AG09309 (cell line): ENCODE measurements around the gene TIMM21.

Source experiments
- DNase-seq: peaks from one replicate; pipeline ENCODE4 v3.0.0-alpha.2; 2010; ENCODE audit warnings: low read depth
- H3K4me3 ChIP-seq: 2 replicates; pipeline ENCODE4 v1.5.1; 2011; ENCODE audit warnings: mild to moderate bottlenecking, low read depth, low read length, moderate library complexity; ENCODE audit not compliant: control insufficient read depth
- TF ChIP-seq, protein P1 (sequence below): IDR thresholded peaks from 2 replicates; pipeline ENCODE4 v1.5.1; 2011; ENCODE audit warnings: mild to moderate bottlenecking, low read depth, low read length, inconsistent platforms; ENCODE audit not compliant: insufficient read depth, control insufficient read depth; ENCODE audit errors: missing control alignments

The TIMM21 gene

DNA sequence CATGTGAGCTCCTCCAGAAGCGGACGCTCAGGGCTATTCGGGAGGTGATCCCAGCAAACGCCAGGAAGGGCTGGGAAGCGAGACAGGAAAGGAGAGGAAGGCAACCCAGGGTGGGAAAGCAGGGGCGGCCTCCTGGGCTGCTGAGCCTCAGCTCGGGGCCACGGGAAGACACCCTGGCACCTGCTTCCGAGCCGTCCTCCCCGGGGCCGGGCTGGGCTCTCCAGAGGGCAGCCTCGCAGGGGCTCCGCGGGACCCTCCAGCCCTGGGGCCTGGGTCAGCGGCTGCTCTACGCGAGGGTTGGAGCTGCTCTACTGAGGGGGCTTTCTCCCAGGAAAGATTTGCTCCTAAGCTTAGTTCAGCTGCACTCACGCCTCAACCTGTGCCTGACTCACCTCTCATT lies 34.0 kb downstream of the TIMM21 start:
- no peak overlapping the region for H3K4me3 ChIP-seq
- TF ChIP-seq, protein P1, sequence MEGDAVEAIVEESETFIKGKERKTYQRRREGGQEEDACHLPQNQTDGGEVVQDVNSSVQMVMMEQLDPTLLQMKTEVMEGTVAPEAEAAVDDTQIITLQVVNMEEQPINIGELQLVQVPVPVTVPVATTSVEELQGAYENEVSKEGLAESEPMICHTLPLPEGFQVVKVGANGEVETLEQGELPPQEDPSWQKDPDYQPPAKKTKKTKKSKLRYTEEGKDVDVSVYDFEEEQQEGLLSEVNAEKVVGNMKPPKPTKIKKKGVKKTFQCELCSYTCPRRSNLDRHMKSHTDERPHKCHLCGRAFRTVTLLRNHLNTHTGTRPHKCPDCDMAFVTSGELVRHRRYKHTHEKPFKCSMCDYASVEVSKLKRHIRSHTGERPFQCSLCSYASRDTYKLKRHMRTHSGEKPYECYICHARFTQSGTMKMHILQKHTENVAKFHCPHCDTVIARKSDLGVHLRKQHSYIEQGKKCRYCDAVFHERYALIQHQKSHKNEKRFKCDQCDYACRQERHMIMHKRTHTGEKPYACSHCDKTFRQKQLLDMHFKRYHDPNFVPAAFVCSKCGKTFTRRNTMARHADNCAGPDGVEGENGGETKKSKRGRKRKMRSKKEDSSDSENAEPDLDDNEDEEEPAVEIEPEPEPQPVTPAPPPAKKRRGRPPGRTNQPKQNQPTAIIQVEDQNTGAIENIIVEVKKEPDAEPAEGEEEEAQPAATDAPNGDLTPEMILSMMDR, result no peak
- no peak for DNase-seq

DNA sequence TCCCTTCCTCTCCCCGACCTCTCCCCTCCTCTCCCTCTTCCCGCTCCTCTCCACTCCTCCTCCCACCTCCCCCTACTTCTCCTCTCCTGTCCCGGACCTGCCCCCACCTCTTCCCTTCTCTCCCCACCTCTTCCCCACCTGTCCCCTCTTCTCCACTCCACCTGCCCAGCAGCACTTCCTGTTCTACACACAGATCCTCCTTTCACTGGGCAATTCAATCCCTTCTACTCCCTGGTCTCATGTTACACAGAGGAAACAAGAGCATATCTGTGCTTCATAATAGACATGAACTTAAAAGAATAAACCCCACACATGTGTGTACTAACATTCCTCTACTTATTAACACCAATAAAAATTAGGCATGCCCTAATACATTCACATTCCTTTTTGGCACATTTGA lies 34.8 kb downstream of the TIMM21 start:
- no peak for DNase-seq
- TF ChIP-seq, protein P1, result no peak
- no peak overlapping the region for H3K4me3 ChIP-seq

DNA sequence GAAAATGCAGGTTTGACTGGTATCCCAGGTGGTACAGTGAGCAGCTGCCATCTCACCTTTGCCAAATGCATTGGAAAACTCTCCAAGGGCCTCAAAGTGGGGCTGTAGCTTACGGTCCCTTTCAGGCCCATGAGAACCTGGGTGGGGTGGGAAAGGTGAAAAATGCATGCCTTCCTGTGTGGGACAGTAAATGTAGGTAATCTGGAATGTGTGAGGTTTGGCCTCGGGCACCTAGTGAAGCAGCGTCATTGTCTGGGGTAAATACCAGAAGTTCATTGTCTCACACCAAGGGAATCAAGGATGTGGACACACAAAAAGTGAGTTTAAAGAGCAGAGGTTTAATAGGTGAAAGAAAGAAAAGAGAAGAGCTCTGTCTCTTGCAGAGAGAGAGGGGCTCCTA lies 36.6 kb downstream of the TIMM21 start:
- H3K4me3 ChIP-seq, result no peak overlapping the region
- DNase-seq, result no peak
- TF ChIP-seq, protein P1, result no peak

DNA sequence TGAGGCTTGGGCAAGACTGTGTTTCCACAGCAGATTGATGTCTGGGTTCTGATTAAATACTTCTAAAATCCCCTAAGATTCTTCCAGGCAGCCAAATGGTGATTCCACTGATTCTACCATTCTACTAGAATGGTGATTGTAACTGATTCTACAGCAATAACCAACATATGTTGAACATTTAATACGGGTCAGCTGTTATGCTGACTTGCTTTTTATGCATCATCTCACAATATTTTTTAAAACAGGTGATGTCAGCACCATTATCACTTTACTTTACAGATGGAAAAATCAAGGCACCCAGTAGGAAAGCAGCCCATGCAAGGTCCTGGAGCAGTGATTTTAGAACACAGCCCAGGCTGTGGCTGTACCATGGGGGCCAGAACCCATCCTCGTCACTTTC lies 37.5 kb downstream of the TIMM21 start:
- TF ChIP-seq, protein P1, result no peak
- DNase-seq, result no peak
- H3K4me3 ChIP-seq, result no peak overlapping the region

DNA sequence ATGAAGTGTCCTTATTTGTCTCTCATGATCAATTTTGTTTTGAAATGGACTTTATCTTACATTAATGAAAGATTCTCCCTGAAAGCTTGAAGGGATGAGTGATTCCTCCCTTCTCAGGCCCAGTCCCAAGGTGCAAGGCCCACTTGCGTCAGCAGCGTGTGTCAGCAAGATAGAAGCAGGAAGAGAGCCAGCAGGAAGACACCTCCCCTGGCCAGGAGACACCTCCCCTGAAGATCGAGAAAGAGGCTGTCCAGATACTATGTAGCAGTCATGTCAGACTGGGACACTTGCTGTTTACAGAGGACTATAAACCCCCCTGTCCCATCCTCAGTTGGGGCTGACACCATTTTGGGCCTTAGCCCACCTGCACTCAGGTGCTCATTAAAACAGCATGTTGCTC lies 38.3 kb downstream of the TIMM21 start:
- H3K4me3 ChIP-seq, result no peak overlapping the region
- DNase-seq, result no peak
- TF ChIP-seq, protein P1, result no peak

DNA sequence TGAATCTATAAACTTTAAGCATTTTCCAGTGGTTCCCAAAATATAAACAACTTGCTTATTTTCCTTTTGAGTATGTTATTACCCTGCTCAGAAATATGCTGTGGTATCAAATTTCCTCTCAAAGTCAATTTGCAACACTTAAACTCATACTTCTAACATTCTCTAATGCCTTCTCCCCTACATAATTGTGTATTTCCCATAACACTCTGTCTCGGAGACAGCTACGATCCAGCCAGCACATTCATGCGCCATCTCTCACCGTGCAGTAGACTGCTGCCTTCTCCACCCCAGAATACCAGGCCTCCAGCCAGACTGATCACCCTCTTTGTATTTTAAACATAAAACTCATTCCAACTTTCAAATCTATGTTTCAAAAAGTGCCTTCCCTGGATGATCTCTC lies 41.8 kb downstream of the TIMM21 start:
- DNase-seq, result no peak
- H3K4me3 ChIP-seq, result no peak overlapping the region
- TF ChIP-seq, protein P1, result no peak

DNA sequence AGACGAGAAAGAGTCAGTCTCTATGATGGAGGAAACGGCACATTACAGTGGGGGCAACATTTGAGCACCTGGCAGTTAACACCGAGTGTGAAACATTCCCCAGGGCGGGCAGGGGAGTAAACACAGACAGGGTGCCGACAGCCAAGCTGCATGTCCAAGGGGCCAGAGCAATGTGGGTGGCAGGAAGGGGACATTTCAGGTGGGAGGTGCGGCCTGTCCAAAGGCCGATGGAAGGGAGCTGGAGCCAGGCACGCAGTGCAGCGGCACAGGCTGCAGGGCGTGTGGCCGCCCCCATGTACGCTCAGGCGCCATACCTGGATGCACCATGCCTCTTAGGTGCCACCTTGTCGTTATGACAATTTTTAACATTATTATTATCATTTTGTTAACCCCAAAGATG lies 43.3 kb downstream of the TIMM21 start:
- H3K4me3 ChIP-seq, result no peak overlapping the region
- no peak for DNase-seq
- TF ChIP-seq, protein P1, result no peak
